HepG2 (cell line): Measurements from ENCODE around the gene VSNL1. TPM values are rescaled to one million over a fixed set of nuclear protein-coding genes. Genes with fewer than 3 reads are reported as not detected.

Source experiments
- ATAC-seq: fragments of 200-7000 bp; cut with Tn5 transposase; 3 replicates; pipeline ENCODE4 v1.9.1; 2020; ENCODE audit warnings: mild to moderate bottlenecking, moderate library complexity
- BruUV-seq: library from RNA; stranded (reverse); fragments of 400-500 nt; replicated peaks from 2 replicates; lab custom pipeline; 2021; lab: Mats Ljungman, UMichigan
- CTCF ChIA-PET: fragments of 300-600 bp; formaldehyde crosslinking; extraction: SDS; loops from one replicate; lab custom pipeline; 2021; ENCODE audit warnings: low total read pairs, inconsistent platforms, low intra/inter-chr PET ratio; lab: Yijun Ruan, JAX
- POLR2A ChIA-PET: fragments of 350-600 bp; sonication (Branson Sonifier 250); formaldehyde crosslinking; loops from one replicate; lab custom pipeline; 2020; ENCODE audit warnings: antibody characterized with exemption, inconsistent platforms; lab: Yijun Ruan, JAX
- DNase-seq: peaks from one replicate; pipeline ENCODE4 v3.0.0-alpha.2; 2015; ENCODE audit warnings: low spot score
- FAIRE-seq: peaks from 3 replicates; lab custom pipeline; 2011; peaks lifted over from hg19 to GRCh38; lab: Jason Lieb, UNC
- H2AFZ ChIP-seq: one replicate; pipeline ENCODE4 v1.6.1; 2011; ENCODE audit warnings: low read length, inconsistent platforms
- H3K27ac ChIP-seq: fragments of 300-600 bp; 3 replicates; pipeline ENCODE4 v1.8.0; 2011; ENCODE audit warnings: mixed run types, mild to moderate bottlenecking, mixed read lengths, low read length, inconsistent platforms; ENCODE audit not compliant: insufficient read depth; ENCODE audit errors: extremely low read length
- H3K27me3 ChIP-seq, 2 experiments: fragments of 200-600 bp in 1 of 2; 2 replicates in 1 of 2; 3 replicates in 1 of 2; pipeline versions ENCODE4 v1.6.0 to v1.8.0; 2011; ENCODE audit warnings: low read length in 2 of 2, mild to moderate bottlenecking in 2 of 2, moderate library complexity in 2 of 2, inconsistent platforms in 1 of 2; ENCODE audit not compliant: insufficient read depth in 2 of 2, control insufficient read depth in 1 of 2
- H3K36me3 ChIP-seq, 2 experiments: fragments of 200-600 bp in 1 of 2; replicated peaks in 1 of 2; 2 replicates in 1 of 2; 3 replicates in 1 of 2; pipeline versions ENCODE4 v1.5.1 to v1.8.0; 2011; ENCODE audit warnings: low read length in 2 of 2, inconsistent platforms in 1 of 2; ENCODE audit not compliant: insufficient read depth in 2 of 2, control insufficient read depth in 1 of 2
- H3K4me1 ChIP-seq: 2 replicates; pipeline ENCODE4 v1.5.1; 2012; ENCODE audit warnings: low read length, inconsistent platforms; ENCODE audit not compliant: insufficient read depth
- H3K4me2 ChIP-seq: 2 replicates; pipeline ENCODE4 v1.6.0; 2011; ENCODE audit warnings: low read depth, low read length, inconsistent platforms
- H3K4me3 ChIP-seq, 3 experiments: fragments of 200-600 bp in 1 of 3; sonication (generic), shearing (Covaris generic) in 1 of 3; replicated peaks in 1 of 3; 2 replicates each; pipeline ENCODE4 v1.5.1; 2011 to 2016; ENCODE audit warnings: low read length in 3 of 3, inconsistent platforms in 2 of 3, low read depth in 2 of 3, mild to moderate bottlenecking in 2 of 3, control low read depth in 1 of 3, mixed read lengths in 1 of 3; ENCODE audit not compliant: insufficient read depth in 1 of 3
- H3K79me2 ChIP-seq: one replicate; pipeline ENCODE4 v1.6.1; 2011; ENCODE audit warnings: low read length, inconsistent platforms; ENCODE audit not compliant: insufficient read depth
- H3K9ac ChIP-seq: 2 replicates; pipeline ENCODE4 v1.6.0; 2011; ENCODE audit warnings: mild to moderate bottlenecking, low read depth, low read length, inconsistent platforms; ENCODE audit not compliant: insufficient read depth
- H3K9me3 ChIP-seq: 2 replicates; pipeline ENCODE4 v1.5.1; 2012; ENCODE audit warnings: mild to moderate bottlenecking, low read length
- H4K20me1 ChIP-seq: 2 replicates; pipeline ENCODE4 v1.6.0; 2011; ENCODE audit warnings: inconsistent platforms, mild to moderate bottlenecking, low read length, moderate library complexity; ENCODE audit not compliant: insufficient read depth
- ARID5B ChIP-seq: IDR thresholded peaks from 2 replicates; pipeline ENCODE4 v1.4.0; 2020; ENCODE audit warnings: mild to moderate bottlenecking, missing genetic modification reagents
- BHLHE40 ChIP-seq: IDR thresholded peaks from 2 replicates; pipeline ENCODE4 v1.6.1; 2011; ENCODE audit warnings: low read length, improper control_type of control experiment
- DMAP1 ChIP-seq: IDR thresholded peaks from 2 replicates; pipeline ENCODE4 v1.6.1; 2016
- GATAD1 ChIP-seq: IDR thresholded peaks from 2 replicates; pipeline ENCODE4 v1.6.1; 2016; ENCODE audit warnings: missing genetic modification reagents, missing compliant biosample characterization
- GMEB1 ChIP-seq: sonication (generic); formaldehyde crosslinking; IDR thresholded peaks from 2 replicates; pipeline ENCODE4 v1.5.1; 2020; ENCODE audit warnings: missing genetic modification reagents, mild to moderate bottlenecking, borderline replicate concordance
- RFXAP ChIP-seq: sonication (generic); formaldehyde crosslinking; IDR thresholded peaks from 2 replicates; pipeline ENCODE4 v1.4.0; 2020; ENCODE audit warnings: missing genetic modification reagents, borderline replicate concordance
- SOX5 ChIP-seq: IDR thresholded peaks from 2 replicates; pipeline ENCODE4 v1.6.1; 2016; ENCODE audit warnings: borderline replicate concordance
- THAP11 ChIP-seq: IDR thresholded peaks from 2 replicates; pipeline ENCODE4 v1.6.1; 2016; ENCODE audit warnings: missing biosample characterization, missing genetic modification reagents
- ZBTB39 ChIP-seq: sonication (generic); formaldehyde crosslinking; IDR thresholded peaks from 2 replicates; pipeline ENCODE4 v1.5.0; 2020; ENCODE audit warnings: missing genetic modification reagents
- ZFP36L2 ChIP-seq: sonication (generic); formaldehyde crosslinking; IDR thresholded peaks from 2 replicates; pipeline ENCODE4 v1.4.0; 2020; ENCODE audit warnings: missing genetic modification reagents
- ZMYM2 ChIP-seq: sonication (generic); formaldehyde crosslinking; IDR thresholded peaks from 2 replicates; pipeline ENCODE4 v1.8.0; 2022; ENCODE audit warnings: mild to moderate bottlenecking, missing genetic modification reagents
- ZNF33B ChIP-seq: sonication (generic); formaldehyde crosslinking; IDR thresholded peaks from 2 replicates; pipeline ENCODE4 v1.5.1; 2020; ENCODE audit warnings: mild to moderate bottlenecking, missing genetic modification reagents
- ZNF552 ChIP-seq: sonication (generic); formaldehyde crosslinking; IDR thresholded peaks from 2 replicates; pipeline ENCODE4 v1.9.0; 2022; ENCODE audit warnings: missing genetic modification reagents, mild to moderate bottlenecking, borderline replicate concordance
- ZNF850 ChIP-seq: sonication (generic); formaldehyde crosslinking; conservative IDR thresholded peaks from 2 replicates; pipeline ENCODE4 v1.9.0; 2021; ENCODE audit warnings: mild to moderate bottlenecking, missing genetic modification reagents
- ZNF879 ChIP-seq: sonication (generic); formaldehyde crosslinking; IDR thresholded peaks from 2 replicates; pipeline ENCODE4 v1.8.1; 2023; ENCODE audit warnings: missing genetic modification reagents
- WGBS: methylation state at CpG from one replicate; pipeline ENCODE4 v1.1.6; 2017; ENCODE audit warnings: low lambda C conversion rate; 5-methylcytosine and 5-hydroxymethylcytosine counted together
- in situ Hi-C: cut with HindIII; loops from 2 replicates; pipeline ENCODE4 v1.10.0; 2017; ENCODE audit warnings: low pct_unique_long_range_greater_than_20kb; ENCODE audit not compliant: extremely low pct_ligation_motif_present
- intact Hi-C: fragments of 100-400 bp; cut with micrococcal nuclease; formaldehyde crosslinking; loops from one replicate; pipeline ENCODE4 v1.10.0; 2022; ENCODE audit not compliant: unreplicated experiment
- polyA plus RNA-seq, 8 experiments: library from polyadenylated mRNA; depleted of rRNA in 3 of 8; stranded (reverse) in 7 of 8; unstranded in 1 of 8; fragments of >200 nt; fragmentation: Illumina TruSeq in 4 of 8; extraction: Trizol in 4 of 8; gene quantifications; 2 replicates each; pipeline versions ENCODE4 v1.2.1 to v1.2.3, GENCODE V29; 2011 to 2016; ENCODE audit warnings: low read depth in 4 of 8, missing spikeins in 1 of 8, mixed read lengths in 1 of 8; ENCODE audit not compliant: insufficient read depth in 1 of 8
- total RNA-seq, 5 experiments: library from RNA; depleted of rRNA; stranded (reverse); fragments of >200 nt; fragmentation: Illumina TruSeq; extraction: Trizol; gene quantifications; 2 replicates each; pipeline ENCODE4 v1.2.3, GENCODE V29; 2016; ENCODE audit warnings: low read depth in 1 of 5

The VSNL1 gene
- total and polyA plus RNA-seq, 2 of the 13 experiments (the other 11 are each of a cell fraction or from before 2014, with no cell fraction given): 63.2 to 95.9 TPM

GRCh38 chr2:17515652-17516051 is 24.8 kb upstream of the VSNL1 start (continued):
- no peak for TF ChIP-seq RFXAP (CRISPR knock-in tag)

GRCh38 chr2:17517481-17518211 is 22.9 kb upstream of the VSNL1 start:
- H3K4me2 ChIP-seq: peak overlapping the region; percentile 98
- intact Hi-C loops: loop anchor here (1.0 kb wide), 2 partner anchors 21 to 37 kb away; no protein-coding TSS in a partner anchor
- ATAC-seq: peak; percentile 78
- WGBS: 24% methylated on average over 8 of the region's 8 CpGs
- H3K4me1 ChIP-seq: peaks cover 15% of the 10 kb centered on the region
- CTCF ChIA-PET: no interaction called here
- in situ Hi-C loops: loop anchor here (5.0 kb wide), 1 partner anchor 35 kb away; no protein-coding TSS in a partner anchor
- peaks cover 0 to 14% of the 10 kb centered on the region in 2 experiments; a peak in 1 of 5 replicates for H3K27me3 ChIP-seq
- BruUV-seq: no TSS peak
- no peaks in the 10 kb centered on the region for H3K79me2 ChIP-seq
- H3K36me3 ChIP-seq: no peaks in the 10 kb centered on the region
- H2AFZ ChIP-seq: peak overlapping the region; percentile 79
- DNase-seq: no peak
- H3K4me3 ChIP-seq: peak overlapping the region; percentile 48 to 77 (median 75)
- peak overlapping the region; percentile 56 for H3K9ac ChIP-seq
- no peak for FAIRE-seq
- H3K27ac ChIP-seq: no peak overlapping the region
- no peaks in the 10 kb centered on the region for H3K9me3 ChIP-seq
- no peaks in the 10 kb centered on the region for H4K20me1 ChIP-seq
- POLR2A ChIA-PET: interaction anchor here (1.4 to 1.6 kb wide), 2 partner anchors 20 to 22 kb away, joined by 3 to 7 read pairs; partner anchors contain the start of gene VSNL1
- TF ChIP-seq ZMYM2 (no peak), SOX5 (CRISPR knock-in tag) (no peak), ZFP36L2 (CRISPR knock-in tag) (no peak), THAP11 (no peak), BHLHE40 (no peak), ZNF850 (CRISPR knock-in tag) (no peak), ARID5B (no peak), ZNF879 (CRISPR knock-in tag) (no peak), DMAP1 (CRISPR knock-in tag) (no peak), GATAD1 (CRISPR knock-in tag) (0 out of 2 replicates have a peak, but pooled peaks have one; percentile 15), ZNF552 (no peak), GMEB1 (peak; percentile 15; the same call in 1 of the 2 replicates), ZBTB39 (no peak), ZNF33B (0 out of 2 replicates have a peak, but pooled peaks have one; percentile 25)
